OCI-LY1 (cell line): Measurements from ENCODE around the gene CNTFR.

ENCODE experiments used
- EZH2 ChIP-seq: fragments of 200-600 bp; sonication (generic), shearing (Covaris generic); IDR thresholded peaks from 2 replicates; pipeline ENCODE4 v1.8.0; 2017; ENCODE audit warnings: borderline replicate concordance, mixed run types, mild to moderate bottlenecking, antibody characterized with exemption, low read length, moderate library complexity, mixed read lengths
- TF ChIP-seq, protein P1 (sequence below): fragments of 200-600 bp; sonication (generic), shearing (Covaris generic); IDR thresholded peaks from 2 replicates; pipeline ENCODE4 v1.5.1; 2017; ENCODE audit warnings: mild to moderate bottlenecking, antibody characterized with exemption, low read length, moderate library complexity, mixed read lengths

DNA sequence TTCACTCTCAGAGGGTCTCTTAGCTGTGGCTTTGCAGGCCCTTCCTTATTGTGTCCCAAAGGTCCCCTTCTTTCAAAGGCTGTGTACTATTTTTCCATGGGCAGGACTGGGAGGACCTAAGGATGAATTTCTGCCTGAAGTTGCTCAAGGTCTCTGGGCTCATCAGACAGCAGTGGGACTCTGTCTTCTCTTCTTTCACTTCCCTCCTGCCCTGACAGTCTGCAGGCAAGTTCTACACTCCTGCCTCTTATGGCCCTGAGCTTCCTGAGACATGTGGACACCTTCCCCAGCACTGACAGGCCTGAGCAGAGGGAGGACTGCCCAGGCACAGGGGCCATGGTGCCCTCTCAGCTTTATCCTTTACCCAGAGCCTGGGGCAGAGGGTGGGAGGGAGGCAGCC lies 81.6 kb downstream of the CNTFR start:
- no peak for TF ChIP-seq EZH2
- TF ChIP-seq, protein P1, sequence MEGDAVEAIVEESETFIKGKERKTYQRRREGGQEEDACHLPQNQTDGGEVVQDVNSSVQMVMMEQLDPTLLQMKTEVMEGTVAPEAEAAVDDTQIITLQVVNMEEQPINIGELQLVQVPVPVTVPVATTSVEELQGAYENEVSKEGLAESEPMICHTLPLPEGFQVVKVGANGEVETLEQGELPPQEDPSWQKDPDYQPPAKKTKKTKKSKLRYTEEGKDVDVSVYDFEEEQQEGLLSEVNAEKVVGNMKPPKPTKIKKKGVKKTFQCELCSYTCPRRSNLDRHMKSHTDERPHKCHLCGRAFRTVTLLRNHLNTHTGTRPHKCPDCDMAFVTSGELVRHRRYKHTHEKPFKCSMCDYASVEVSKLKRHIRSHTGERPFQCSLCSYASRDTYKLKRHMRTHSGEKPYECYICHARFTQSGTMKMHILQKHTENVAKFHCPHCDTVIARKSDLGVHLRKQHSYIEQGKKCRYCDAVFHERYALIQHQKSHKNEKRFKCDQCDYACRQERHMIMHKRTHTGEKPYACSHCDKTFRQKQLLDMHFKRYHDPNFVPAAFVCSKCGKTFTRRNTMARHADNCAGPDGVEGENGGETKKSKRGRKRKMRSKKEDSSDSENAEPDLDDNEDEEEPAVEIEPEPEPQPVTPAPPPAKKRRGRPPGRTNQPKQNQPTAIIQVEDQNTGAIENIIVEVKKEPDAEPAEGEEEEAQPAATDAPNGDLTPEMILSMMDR, result no peak
